Glomerular visceral epithelial cell (primary cell): Measurements from ENCODE around the gene KCTD19.
A peak's percentile ranks its signal among the peaks of the same experiment; 100 is the strongest.

ENCODE experiments used
- DNase-seq: peaks from one replicate; pipeline ENCODE4 v3.0.0-alpha.2; 2016; ENCODE audit errors: extremely low spot score

KCTD19 gene

DNA sequence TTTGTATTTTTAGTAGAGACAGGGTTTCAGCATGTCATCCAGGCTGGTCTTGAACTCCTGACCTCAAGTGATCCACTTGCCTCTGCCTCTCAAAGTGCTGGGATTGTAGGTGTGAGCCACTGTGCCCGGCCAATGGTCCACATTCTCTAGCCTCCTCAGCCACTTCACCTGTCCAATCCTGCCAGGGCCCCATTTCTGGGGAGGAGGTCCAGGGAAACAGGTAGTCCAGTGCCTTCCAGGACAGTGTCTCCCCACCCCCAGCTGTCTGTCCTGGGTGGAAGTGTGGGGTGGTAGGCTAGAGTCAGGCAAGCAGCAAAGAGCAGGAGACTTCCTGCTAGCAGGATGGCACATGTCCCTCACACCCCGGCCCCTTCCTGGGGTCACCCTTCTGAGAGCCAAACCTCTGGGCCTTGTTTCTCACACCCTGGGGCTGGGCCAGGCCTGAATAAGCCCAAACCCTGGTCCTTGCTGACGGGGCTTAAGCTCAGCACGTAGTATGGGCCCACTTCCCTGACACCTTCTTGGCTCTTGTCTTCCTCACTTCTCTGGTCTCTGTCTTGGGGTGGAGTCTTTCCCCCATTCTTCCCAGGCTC, 84.3 kb downstream of the KCTD19 start:
- no peak for DNase-seq

DNA sequence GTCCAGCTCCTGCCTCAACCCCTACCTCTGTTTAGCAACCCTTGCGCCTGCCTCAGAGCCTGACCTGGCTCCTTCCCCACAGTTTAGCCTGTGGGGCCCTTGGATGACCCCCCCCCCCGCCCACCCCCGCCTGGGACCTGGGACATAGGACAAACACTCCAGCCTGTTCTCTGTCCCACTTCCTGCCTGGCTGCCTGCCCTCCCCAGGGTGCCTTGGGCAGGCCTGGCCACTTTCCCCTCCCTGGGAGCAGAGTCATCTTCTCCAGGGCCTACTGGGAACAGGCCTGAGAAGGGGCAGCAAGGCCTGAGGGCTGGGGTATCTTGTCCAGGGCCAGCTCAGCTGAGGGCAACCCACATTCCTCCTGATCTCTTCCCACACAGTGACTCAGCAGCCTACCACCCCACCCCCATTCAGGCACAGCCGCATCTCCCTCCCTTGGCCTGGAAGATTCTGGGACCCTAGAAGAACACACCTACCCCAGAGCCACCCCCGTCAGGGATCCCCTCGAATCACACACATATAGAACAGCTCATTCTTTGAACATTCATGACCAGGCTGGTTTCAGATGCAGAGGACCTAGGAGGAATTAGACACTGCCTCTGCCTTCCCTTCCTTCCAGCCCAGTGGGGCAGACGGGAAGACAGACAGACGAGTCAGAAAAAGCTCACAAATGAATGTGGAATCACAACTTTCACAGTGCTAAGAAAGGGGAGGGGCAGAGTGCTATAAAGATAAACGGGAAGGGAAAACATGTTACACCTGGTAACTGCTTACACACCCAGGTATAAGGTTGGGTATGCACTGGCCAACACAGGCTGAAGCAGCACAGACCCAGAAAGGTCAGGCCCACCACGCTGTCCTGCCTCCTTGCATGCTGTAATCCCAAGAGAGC, 85.3 kb downstream of the KCTD19 start:
- DNase-seq, result peak; percentile 87

DNA sequence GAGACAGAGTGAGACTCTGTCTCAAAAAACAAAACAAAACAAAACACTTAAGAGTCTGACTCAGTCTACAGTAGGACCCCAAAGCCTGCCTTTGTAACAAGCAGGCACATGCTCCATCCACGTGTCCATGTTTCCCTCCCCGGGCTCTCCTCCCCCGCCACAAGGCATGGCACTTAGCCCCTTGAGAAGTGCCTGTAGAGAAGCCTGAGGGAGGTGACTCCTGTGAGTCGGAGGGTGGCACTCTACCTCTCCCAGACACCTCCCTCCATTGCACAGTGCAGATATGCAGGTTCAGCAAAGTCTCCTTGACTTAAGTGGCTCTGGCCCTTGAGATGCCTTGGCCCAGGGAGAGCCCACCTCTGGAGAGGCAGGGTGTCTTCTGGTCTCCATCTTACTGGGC, 86.0 kb downstream of the KCTD19 start:
- no peak for DNase-seq
